Pons (tissue), 1 donor: ENCODE data around the gene SLC5A4.
"Not testable (repeated sequence)": the region's sequence is repeated elsewhere in the genome, so short reads cannot be mapped to it uniquely, and the experiment has no call there.

ENCODE experiments used
- DNase-seq: peaks from one replicate; pipeline ENCODE4 v3.0.0-alpha.2; 2016; ENCODE audit warnings: low spot score

Gene SLC5A4

GRCh38 chr22:32255217-32255616 lies at the start of gene SLC5A4:
Gene SLC5A4 (minus strand): TSS chr22:32255347. CDS start chr22:32255329, 18 bp downstream.
- DNase-seq = no peak

GRCh38 chr22:32293921-32294320 lies 38.8 kb upstream of the SLC5A4 start:
- DNase-seq = not testable (repeated sequence)

- no peak for DNase-seq
Observed at GRCh38 chr22:32286290-32286840, 31.2 kb upstream of the SLC5A4 start.

- peak; percentile 14 for DNase-seq
Observed at GRCh38 chr22:32281072-32281471, 25.9 kb upstream of the SLC5A4 start.

GRCh38 chr22:32275353-32275752 lies 20.2 kb upstream of the SLC5A4 start:
- DNase-seq = not testable (repeated sequence)

GRCh38 chr22:32271389-32271788 lies 16.2 kb upstream of the SLC5A4 start:
- DNase-seq = no peak

DNA sequence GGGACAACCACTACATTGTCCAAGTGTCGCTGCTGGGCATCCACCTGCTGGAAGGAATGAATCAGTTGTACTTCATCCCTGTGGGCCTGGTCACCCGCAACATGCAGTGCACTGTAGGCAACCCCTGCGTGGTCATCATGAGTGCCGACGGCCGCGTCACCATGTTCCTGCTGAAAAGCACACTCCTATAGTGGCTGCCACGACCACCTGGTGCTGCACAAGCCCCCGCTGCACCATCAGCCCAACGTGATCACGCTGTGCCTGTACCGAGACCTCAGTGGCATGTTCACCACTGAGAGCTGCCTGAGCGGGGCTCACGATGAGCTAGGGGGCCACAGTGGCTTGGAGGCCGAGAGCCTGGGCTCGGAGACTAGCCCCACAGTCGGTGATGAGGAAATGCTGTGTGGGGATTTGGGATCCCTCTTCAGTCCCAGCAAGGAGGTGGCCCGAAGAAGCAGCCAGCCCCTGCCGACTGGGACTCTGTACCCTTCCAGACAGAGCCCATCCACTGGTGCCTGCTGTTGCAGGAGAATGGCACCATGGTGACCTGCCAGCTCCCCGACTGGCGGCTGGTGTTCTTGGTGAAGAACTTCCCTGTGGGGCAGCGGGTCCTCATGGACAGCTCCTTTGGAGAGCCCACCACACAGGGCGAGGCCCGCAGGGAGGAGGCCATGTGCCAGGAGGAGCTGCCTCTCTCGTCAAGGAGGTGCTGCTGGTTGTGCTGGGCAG lies 15.7 kb upstream of the SLC5A4 start:
- DNase-seq = no peak

DNA sequence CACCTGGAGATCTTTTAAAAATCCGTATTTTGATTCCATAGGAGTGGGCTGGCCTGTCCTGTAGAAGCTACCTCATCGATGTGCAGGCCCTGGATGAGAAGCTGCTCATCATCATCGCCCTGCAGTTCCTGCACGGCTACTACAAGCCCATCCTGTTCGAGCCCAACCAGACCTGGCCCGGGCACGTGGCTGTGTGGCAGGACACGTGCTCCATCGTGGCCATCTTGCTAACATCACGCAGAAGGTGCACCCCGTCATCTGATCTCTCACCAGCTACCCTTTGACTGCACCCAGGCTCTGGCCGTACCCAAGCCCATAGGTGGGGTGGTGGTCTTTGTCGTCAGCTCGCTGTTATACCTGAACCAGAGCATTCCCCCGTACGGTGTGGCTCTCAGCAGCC lies 14.2 kb upstream of the SLC5A4 start:
- no peak for DNase-seq

DNA sequence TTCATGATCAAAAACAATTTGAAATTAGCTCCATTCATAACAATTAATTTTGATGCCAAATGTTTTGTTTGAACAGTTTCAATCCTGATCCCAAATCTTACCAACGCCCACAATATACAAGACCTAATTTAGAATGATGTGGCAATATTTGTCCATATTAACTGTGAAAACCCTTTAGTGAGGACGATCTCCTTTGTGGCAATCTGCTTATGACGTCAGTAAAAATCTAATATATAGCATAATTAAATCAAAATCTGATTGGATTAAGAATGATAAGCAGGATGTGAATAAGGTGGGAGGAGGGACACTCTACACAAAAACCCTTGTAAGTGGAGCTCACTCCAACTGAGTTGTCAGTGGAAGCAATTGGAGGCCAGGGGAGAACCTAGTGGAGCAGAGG lies 11.9 kb upstream of the SLC5A4 start:
- DNase-seq = no peak

GRCh38 chr22:32265882-32266767 lies 11.0 kb upstream of the SLC5A4 start:
- peak; percentile 71 for DNase-seq

DNA sequence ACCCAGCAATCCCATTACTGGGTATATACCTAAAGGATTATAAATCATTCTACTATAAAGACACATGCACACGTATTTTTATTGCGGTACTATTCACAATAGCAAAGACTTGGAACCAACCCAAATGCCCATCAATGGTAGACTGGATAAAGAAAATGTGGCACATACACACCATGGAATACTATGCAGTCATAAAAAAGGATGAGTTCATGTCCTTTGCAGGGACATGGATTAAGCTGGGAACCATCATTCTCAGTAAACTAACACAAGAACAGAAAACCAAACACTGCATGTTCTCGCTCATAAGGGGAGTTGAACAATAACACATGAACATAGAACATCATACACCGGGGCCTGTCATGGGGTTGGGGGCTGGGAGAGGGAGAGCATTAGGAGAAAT lies 8.5 kb upstream of the SLC5A4 start:
- not testable (repeated sequence) for DNase-seq

GRCh38 chr22:32261306-32261705 lies 6.2 kb upstream of the SLC5A4 start:
- DNase-seq = no peak

GRCh38 chr22:32258791-32259190 lies 3.6 kb upstream of the SLC5A4 start:
- DNase-seq = no peak

- no peak for DNase-seq
Observed at GRCh38 chr22:32255726-32256125, 579 bp upstream of the SLC5A4 start.

- no peak for DNase-seq
Observed at GRCh38 chr22:32249231-32249630, 5.9 kb downstream of the SLC5A4 start.

DNA sequence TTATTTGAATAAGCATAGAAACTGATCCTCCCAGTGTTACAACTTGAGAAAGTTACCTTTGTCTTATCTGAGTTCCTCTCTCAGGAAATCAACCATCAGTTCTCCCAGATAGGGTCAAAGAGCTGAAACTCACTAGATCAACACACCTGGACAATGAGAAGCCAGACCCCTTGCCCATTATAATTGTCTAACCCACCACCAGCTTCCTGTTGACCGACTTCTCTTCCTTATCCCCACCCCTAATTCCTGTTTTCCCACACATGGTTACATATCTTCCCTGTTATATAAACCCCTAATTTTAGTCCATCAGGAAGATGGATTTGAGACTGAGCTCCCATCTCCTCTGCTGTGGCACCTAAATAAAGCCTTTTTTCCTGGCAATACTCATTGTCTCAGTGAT lies 6.9 kb downstream of the SLC5A4 start:
- no peak for DNase-seq

GRCh38 chr22:32246166-32246565 lies 9.0 kb downstream of the SLC5A4 start:
- no peak for DNase-seq

GRCh38 chr22:32245042-32245441 lies 10.1 kb downstream of the SLC5A4 start:
- DNase-seq = no peak

GRCh38 chr22:32244547-32244946 lies 10.6 kb downstream of the SLC5A4 start:
- DNase-seq = no peak

GRCh38 chr22:32240461-32240860 lies 14.7 kb downstream of the SLC5A4 start:
- no peak for DNase-seq

GRCh38 chr22:32237906-32238305 lies 17.2 kb downstream of the SLC5A4 start:
- no peak for DNase-seq

DNA sequence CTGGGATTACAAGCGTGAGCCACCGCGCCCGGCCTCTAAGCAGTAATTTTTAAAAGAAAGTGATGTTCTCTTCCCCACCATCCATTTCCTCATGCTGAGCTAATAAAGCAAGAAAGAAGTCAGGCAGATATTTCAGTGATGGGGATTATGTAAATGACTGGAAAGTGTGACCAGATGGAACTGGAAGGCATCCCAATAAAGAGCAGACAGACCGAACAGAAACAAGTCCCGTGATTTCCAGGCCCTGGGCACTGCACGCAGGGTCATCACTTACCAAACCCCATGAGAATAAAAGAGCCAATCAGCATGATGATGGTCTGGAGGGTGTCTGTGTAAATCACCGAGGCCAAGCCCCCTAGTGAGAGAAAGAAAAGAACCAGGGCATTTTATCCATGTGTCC lies 18.2 kb downstream of the SLC5A4 start:
- no peak for DNase-seq

- peak; percentile 56 for DNase-seq
Observed at GRCh38 chr22:32233091-32233490, 22.1 kb downstream of the SLC5A4 start.
